Activated CD8-positive, alpha-beta T cell treated with anti-CD3 and anti-CD28 coated beads, Interleukin-2, amount 10 ng/mL, durations not matched to agents 7 days and 5 days (primary cell): ENCODE data around the gene ATP6V1E1. TPM values are rescaled to one million over a fixed set of nuclear protein-coding genes. Genes with fewer than 3 reads are reported as not detected.
"Not testable (repeated sequence)": the region's sequence is repeated elsewhere in the genome, so short reads cannot be mapped to it uniquely, and the experiment has no call there.

Experiments
- ATAC-seq: fragments of 150-1000 bp; cut with Tn5 transposase; one replicate; pipeline ENCODE4 v1.10.0; 2021; ENCODE audit warnings: moderate library complexity
- CTCF ChIA-PET: fragments of 350-600 bp; sonication (Branson Sonifier 250); formaldehyde crosslinking; loops from one replicate; lab custom pipeline; 2021; ENCODE audit warnings: antibody characterized with exemption; lab: Charles Lee
- POLR2A ChIA-PET: fragments of 350-600 bp; sonication (Branson Sonifier 250); formaldehyde crosslinking; loops from one replicate; lab custom pipeline; 2021; ENCODE audit warnings: antibody characterized with exemption; lab: Charles Lee
- DNase-seq: peaks from one replicate; pipeline ENCODE4 v3.0.0-alpha.2; 2020
- H3K27ac Mint-ChIP-seq: one replicate; pipeline ENCODE4 v1.8.0; 2021; ENCODE audit warnings: mild to moderate bottlenecking, mixed read lengths
- H3K27me3 Mint-ChIP-seq: one replicate; pipeline ENCODE4 v1.8.0; 2021; ENCODE audit warnings: low read depth, mixed read lengths
- H3K36me3 Mint-ChIP-seq: one replicate; pipeline ENCODE4 v1.8.0; 2021; ENCODE audit warnings: low read depth, mixed read lengths
- H3K4me1 Mint-ChIP-seq: one replicate; pipeline ENCODE4 v1.8.0; 2021; ENCODE audit warnings: low read depth, mixed read lengths
- H3K4me3 Mint-ChIP-seq: one replicate; pipeline ENCODE4 v1.8.0; 2021; ENCODE audit warnings: mild to moderate bottlenecking, mixed read lengths
- H3K9me3 Mint-ChIP-seq: one replicate; pipeline ENCODE4 v1.8.0; 2022; ENCODE audit warnings: mixed read lengths; ENCODE audit not compliant: insufficient read depth
- total RNA-seq, 2 experiments: library from RNA; stranded (reverse); gene quantifications; one replicate each; pipeline ENCODE4 v1.2.3, GENCODE V29; 2021

Gene ATP6V1E1
- 10 to 100 TPM; 86.2 to 88.8 TPM for total RNA-seq

DNA sequence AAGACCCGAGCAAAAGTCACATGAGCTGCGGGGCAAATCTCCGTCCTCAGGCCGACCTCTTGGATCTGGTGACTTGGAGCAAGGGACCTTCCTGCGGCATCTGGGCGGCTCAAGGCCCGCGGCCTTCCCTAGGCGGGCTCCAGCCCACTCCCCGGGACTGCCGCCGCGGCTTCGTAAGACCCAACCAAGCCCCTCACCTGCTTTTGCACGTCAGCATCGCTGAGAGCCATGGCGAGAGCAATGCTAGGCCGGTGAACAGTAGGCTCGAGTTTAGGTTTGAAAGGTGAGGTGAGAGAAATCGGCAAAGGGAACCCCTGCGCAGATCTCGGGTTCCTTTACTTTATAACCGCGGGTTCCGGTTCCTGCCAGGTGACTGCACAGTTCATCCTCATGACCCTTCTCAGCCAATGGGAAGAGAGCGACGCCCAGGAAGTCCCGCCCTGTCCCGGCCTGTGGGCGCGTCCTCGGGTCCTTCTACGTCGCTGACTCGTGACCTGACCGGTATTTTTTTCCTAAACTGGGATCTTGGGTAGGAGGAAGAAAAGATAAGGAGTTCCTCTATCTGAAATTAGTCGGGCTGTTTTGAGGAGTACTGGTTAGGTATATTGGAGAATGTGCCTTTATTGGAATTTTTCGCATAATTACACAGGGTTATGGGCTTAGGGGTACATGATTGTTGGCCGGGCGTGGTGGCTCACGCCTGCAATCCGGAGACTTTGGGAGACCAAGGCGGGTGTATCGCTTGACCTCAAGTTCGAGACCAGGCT is at the start of gene ATP6V1E1:
Gene ATP6V1E1, minus strand, starts transcription at position 344 of the 767 bp plus-strand sequence. Its CDS starts 114 bp downstream, at position 230.
- peak within 1 kb of the TSS; percentile 99 for H3K4me3 Mint-ChIP-seq
- DNase-seq (peak; percentile 97), ATAC-seq (peak; percentile 100)
- H3K4me1 Mint-ChIP-seq, result peaks cover 32% of the 10 kb centered on the region
- H3K27ac Mint-ChIP-seq, result peak within 1 kb of the TSS; percentile 97
- ChIA-PET POLR2A (interaction anchor here (1.7 kb wide), 1 partner anchor 10 kb away, joined by 6 read pairs; the partner anchor contains the start of gene BCL2L13), CTCF (no interaction called here)
- peaks cover 13% of the 10 kb centered on the region for H3K36me3 Mint-ChIP-seq
- no peaks in the 10 kb centered on the region for H3K9me3 Mint-ChIP-seq
- no peaks in the 10 kb centered on the region for H3K27me3 Mint-ChIP-seq

DNA sequence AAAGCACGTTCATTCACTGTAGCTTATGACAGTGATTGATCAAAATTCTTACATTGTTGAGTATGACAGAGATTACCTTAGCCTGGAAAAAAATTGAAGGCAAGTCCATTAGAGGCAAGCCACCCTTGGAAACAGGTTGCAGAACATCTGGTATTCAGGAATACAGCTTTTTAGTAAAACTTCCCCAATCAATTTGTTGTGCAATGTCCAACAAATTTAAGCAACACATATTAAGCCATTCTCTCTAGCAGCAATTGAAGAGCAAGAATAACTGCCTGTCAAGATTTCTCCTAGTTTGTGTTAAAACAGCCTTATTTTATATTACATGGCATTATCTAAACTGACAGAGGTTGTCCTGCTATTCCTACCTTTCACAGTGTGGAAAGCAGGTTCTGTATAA is 47.0 kb upstream of the ATP6V1E1 start:
- no peaks in the 10 kb centered on the region for H3K27me3 Mint-ChIP-seq
- CTCF ChIA-PET, result interaction anchor here (1.0 kb wide), 1 partner anchor 28 kb away, joined by 3 read pairs; no protein-coding TSS in a partner anchor
- peaks cover 7% of the 10 kb centered on the region for H3K36me3 Mint-ChIP-seq
- no peaks in the 10 kb centered on the region for H3K4me1 Mint-ChIP-seq
- no peak overlapping the region for H3K27ac Mint-ChIP-seq
- no peaks in the 10 kb centered on the region for H3K9me3 Mint-ChIP-seq
- no peak overlapping the region for H3K4me3 Mint-ChIP-seq
- POLR2A ChIA-PET, result interaction anchor here (0.6 kb wide), 1 partner anchor 23 kb away, joined by 5 read pairs; no protein-coding TSS in a partner anchor
- ATAC-seq (no peak), DNase-seq (no peak)

DNA sequence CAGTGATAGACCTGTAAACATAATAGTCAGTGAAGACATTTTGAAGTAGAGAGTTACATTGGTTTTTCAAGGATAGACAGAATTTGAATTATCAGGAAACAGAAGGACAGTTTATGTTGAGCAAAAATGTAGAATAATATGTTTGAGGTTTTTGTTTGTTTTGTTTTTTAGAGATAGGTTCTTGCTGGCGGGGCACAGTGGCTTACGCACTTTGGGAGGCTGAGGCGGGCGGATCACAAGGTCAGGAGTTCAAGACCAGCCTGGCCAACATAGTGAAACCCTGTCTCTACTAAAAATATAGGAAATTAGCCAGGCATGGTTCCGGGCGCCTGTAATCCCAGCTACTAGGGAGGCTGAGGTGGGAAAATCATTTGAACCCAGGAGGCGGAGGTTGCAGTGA is 45.6 kb upstream of the ATP6V1E1 start:
- ChIA-PET POLR2A (no interaction called here), CTCF (interaction anchor here (0.9 kb wide), 1 partner anchor 32 kb away, joined by 3 read pairs; no protein-coding TSS in a partner anchor)
- Mint-ChIP-seq H3K36me3 (peaks cover 16% of the 10 kb centered on the region), H3K4me1 (no peaks in the 10 kb centered on the region), H3K27me3 (no peaks in the 10 kb centered on the region), H3K4me3 (no peak overlapping the region), H3K9me3 (no peaks in the 10 kb centered on the region), H3K27ac (no peak overlapping the region)
- ATAC-seq (no peak), DNase-seq (no peak)

DNA sequence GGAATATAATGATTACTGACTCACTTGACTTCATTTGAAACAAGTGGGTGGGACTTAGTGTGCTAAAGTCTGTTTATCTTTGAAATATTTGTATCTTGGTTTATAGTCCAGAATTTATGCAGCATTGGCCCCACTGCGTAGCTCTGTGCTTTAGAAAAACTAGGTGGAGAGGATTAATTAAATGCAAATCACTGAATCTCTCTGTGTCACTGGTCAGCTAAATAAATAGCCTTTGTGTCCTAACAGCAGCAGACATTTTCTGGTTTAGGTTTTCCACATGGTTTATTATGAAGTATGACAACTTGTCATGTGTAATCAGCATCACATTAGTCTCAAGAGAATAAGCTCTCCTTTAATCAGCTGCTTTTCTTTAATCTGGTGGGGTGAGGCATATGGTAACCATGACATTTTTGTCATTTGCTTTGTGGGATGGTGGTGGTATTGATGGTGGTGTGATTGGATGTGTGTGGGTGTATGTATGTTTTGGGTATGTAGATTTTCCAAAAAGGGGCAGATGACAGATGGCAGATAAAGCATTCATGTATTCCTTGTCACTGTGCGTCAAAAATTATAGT is 44.0 kb upstream of the ATP6V1E1 start:
- H3K9me3 Mint-ChIP-seq, result no peaks in the 10 kb centered on the region
- ChIA-PET POLR2A (no interaction called here), CTCF (interaction anchor here (1.0 to 1.8 kb wide), 2 partner anchors 10 to 12 kb away, joined by 4 read pairs; no protein-coding TSS in a partner anchor)
- DNase-seq, result no peak
- no peaks in the 10 kb centered on the region for H3K27me3 Mint-ChIP-seq
- H3K4me3 Mint-ChIP-seq, result no peak overlapping the region
- no peak for ATAC-seq
- no peaks in the 10 kb centered on the region for H3K4me1 Mint-ChIP-seq
- H3K27ac Mint-ChIP-seq, result no peak overlapping the region
- H3K36me3 Mint-ChIP-seq, result peaks cover 17% of the 10 kb centered on the region

DNA sequence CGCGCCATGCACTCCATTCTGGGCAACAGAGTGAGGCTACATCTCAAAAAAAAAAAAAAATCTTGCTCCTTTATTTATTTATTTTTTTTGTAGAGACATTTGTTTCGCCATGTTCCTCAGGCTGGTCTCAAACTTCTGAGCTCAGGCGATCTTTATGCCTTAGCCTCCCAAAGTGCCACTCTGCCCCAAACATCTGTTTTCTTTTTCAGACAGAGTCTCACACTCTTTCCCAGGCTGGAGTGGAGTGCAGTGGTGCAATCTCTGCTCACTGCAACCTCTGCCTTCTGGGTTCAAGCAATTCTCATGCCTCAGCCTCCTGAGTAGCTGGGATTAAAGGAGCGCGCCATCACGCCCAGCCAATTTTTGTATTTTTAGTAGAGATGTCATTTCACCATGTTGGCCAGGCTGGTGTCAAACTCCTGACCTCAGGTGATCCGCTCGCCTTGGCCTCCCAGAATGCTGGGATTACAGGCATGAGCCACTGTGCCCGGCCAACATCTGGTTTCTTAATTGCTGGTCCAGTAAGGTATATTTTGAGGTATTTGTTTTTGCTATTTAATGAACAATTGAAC is 43.1 kb upstream of the ATP6V1E1 start:
- H3K9me3 Mint-ChIP-seq, H3K27ac Mint-ChIP-seq, ATAC-seq, POLR2A ChIA-PET, H3K4me1 Mint-ChIP-seq, H3K4me3 Mint-ChIP-seq, DNase-seq, H3K27me3 Mint-ChIP-seq: not testable (repeated sequence)
- peaks cover 23% of the 10 kb centered on the region for H3K36me3 Mint-ChIP-seq
- CTCF ChIA-PET, result interaction anchor here (1.0 to 1.8 kb wide), 2 partner anchors 9 to 11 kb away, joined by 4 read pairs; no protein-coding TSS in a partner anchor

DNA sequence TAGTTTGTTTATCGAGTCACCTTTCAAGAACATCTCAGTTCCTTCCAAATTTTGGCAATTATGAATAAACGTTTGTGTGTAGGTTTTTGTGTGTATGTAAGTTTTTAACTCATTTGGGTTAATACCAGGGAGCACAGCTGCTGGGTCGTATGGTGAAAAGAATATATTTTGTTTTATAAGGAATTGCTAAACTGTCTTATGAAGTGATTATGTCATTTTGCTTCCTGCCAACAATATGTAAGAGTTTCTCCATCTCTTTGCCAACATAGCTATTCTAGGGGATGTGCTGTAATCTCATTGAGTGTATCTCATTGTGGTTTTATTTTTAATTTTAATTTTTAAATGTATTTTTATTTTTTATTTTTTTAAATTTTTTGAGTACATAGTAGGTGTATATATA is 37.3 kb upstream of the ATP6V1E1 start:
- H3K4me3 Mint-ChIP-seq, result no peak overlapping the region
- DNase-seq, result no peak
- ATAC-seq, result no peak
- no peak overlapping the region for H3K27ac Mint-ChIP-seq
- no peaks in the 10 kb centered on the region for H3K9me3 Mint-ChIP-seq
- peaks cover 50% of the 10 kb centered on the region for H3K36me3 Mint-ChIP-seq
- POLR2A ChIA-PET, result interaction anchor here (1.0 kb wide), 1 partner anchor 26 kb away, joined by 3 read pairs; no protein-coding TSS in a partner anchor
- no peaks in the 10 kb centered on the region for H3K27me3 Mint-ChIP-seq
- no peaks in the 10 kb centered on the region for H3K4me1 Mint-ChIP-seq
- CTCF ChIA-PET, result no interaction called here

DNA sequence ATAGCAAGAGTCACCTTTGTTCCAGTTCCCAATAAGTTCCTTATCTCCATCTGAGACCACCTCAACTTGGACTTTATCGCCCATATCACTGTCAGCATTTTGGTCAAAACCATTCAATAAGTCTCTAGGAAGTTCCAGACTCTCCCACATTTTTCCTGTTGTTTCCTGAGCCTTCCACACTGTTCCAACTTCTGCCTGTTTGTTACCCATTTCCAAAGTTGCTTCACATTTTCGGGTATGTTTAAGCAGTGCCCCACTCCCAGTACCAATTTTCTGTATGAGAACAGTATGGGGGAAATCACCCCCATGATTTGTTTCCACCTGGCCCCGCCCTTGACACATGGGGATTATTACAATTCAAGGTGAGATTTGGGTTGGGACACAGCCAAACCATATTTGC is 36.7 kb upstream of the ATP6V1E1 start:
- DNase-seq, result no peak
- no peak overlapping the region for H3K27ac Mint-ChIP-seq
- no peak for ATAC-seq
- no peaks in the 10 kb centered on the region for H3K9me3 Mint-ChIP-seq
- ChIA-PET CTCF (no interaction called here), POLR2A (interaction anchor here (1.0 kb wide), 1 partner anchor 26 kb away, joined by 3 read pairs; no protein-coding TSS in a partner anchor)
- H3K4me3 Mint-ChIP-seq, result no peak overlapping the region
- no peaks in the 10 kb centered on the region for H3K4me1 Mint-ChIP-seq
- no peaks in the 10 kb centered on the region for H3K27me3 Mint-ChIP-seq
- peaks cover 48% of the 10 kb centered on the region for H3K36me3 Mint-ChIP-seq

DNA sequence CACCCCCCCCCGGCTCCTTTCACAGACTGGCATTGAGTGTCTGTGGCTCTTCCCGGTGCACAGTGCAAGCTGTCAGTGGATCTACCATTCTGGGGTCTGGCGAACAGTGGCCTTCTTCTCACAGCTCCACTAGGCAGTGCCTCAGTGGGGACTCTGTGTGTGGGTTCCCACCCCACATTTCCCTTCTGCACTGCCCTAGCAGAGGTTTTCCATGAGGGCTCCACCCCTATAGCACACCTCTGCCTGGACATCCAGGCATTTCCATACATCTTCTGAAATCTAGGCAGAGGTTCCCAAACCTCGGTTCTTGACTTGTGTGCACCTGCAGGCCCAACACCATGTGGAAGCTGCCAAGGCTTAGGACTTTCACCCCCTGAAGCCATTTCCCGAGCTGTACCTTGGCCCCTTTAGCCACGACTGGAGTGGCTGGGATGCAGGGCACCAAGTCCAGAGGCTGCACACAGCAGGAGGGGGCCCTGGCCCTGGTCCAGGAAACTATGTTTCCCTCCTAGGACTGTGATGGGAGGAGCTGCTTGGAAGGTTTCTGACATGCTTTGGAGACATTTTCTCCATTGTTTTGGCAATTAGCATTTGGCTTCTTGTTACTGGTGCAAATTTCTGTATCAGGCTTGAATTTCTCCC is 36.0 kb upstream of the ATP6V1E1 start:
- no peak overlapping the region for H3K27ac Mint-ChIP-seq
- no peak overlapping the region for H3K4me3 Mint-ChIP-seq
- H3K4me1 Mint-ChIP-seq, result no peaks in the 10 kb centered on the region
- no peak for DNase-seq
- peaks cover 46% of the 10 kb centered on the region for H3K36me3 Mint-ChIP-seq
- CTCF ChIA-PET, result no interaction called here
- H3K9me3 Mint-ChIP-seq, result no peaks in the 10 kb centered on the region
- ATAC-seq, result no peak
- no peaks in the 10 kb centered on the region for H3K27me3 Mint-ChIP-seq
- POLR2A ChIA-PET, result interaction anchor here (1.0 kb wide), 1 partner anchor 25 kb away, joined by 3 read pairs; no protein-coding TSS in a partner anchor

DNA sequence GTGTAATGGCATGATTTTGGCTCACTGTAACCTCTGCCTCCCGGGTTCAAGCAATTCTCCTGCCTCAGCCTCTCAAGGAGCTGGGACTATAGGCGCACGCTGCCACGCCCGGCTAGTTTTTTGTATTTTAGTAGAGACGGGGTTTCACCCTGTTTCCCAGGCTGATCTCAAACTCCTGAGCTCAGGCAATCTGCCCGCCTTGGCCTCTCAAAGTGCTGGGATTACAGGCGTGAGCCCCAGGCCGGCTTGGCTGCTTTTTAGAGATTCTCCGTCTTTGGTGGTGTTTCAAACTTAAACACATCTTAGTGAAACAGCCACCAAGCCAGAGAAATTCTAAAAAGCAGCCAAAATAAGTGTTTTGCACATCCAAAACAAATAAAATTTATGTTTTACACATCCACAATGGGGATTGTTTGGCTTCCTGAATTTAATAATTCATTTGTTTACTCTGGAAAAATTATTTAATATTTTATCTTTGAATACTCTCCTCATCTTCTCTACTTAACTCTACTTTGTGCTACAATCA is 28.4 kb upstream of the ATP6V1E1 start:
- no peaks in the 10 kb centered on the region for H3K4me1 Mint-ChIP-seq
- no peaks in the 10 kb centered on the region for H3K27me3 Mint-ChIP-seq
- no peak overlapping the region for H3K27ac Mint-ChIP-seq
- DNase-seq, result no peak
- H3K9me3 Mint-ChIP-seq, result no peaks in the 10 kb centered on the region
- peaks cover 23% of the 10 kb centered on the region for H3K36me3 Mint-ChIP-seq
- ChIA-PET CTCF (no interaction called here), POLR2A (no interaction called here)
- ATAC-seq, result no peak
- no peak overlapping the region for H3K4me3 Mint-ChIP-seq

DNA sequence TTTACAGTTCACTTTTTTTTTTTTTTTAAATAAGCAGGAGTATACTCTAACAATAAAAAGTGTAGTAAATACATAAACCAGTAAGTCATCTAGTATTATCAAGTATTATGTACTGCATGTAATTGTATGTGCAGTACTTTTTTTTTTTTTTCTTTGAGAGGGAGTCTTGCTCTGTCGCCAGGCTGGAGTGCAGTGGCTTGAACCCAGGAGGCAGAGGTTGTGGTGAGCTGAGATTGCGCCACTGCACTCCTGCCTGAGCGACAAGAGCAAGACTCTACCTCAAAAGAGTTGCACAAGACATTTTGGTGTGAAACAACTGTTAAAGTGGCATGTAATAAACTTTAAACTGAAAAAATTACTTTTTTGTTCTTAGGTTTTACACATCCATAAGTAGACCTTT is 26.7 kb upstream of the ATP6V1E1 start:
- H3K4me1 Mint-ChIP-seq, result no peaks in the 10 kb centered on the region
- DNase-seq (no peak), ATAC-seq (no peak)
- no peak overlapping the region for H3K27ac Mint-ChIP-seq
- H3K9me3 Mint-ChIP-seq, result no peaks in the 10 kb centered on the region
- H3K36me3 Mint-ChIP-seq, result peaks cover 17% of the 10 kb centered on the region
- no peaks in the 10 kb centered on the region for H3K27me3 Mint-ChIP-seq
- ChIA-PET CTCF (no interaction called here), POLR2A (no interaction called here)
- H3K4me3 Mint-ChIP-seq, result no peak overlapping the region

DNA sequence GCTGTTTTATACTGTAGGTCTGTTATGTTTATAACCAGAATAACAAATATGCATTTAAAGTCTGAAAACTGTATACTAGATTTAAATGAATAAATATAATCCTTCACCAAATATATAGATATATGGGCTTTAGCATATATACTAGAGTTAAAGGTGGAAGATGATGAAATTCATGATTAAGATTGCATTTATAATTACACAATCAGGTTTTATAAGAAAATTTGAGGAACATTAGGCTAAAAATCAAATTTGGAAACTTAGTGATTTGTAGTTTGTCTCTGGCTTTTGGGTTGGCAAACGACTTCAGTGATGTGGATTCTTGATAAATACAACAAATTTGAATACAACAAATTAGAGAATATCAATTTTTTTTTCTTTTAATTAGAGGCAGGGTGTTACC is 20.0 kb upstream of the ATP6V1E1 start:
- no peak overlapping the region for H3K4me3 Mint-ChIP-seq
- POLR2A ChIA-PET, result no interaction called here
- CTCF ChIA-PET, result no interaction called here
- H3K27ac Mint-ChIP-seq, result no peak overlapping the region
- H3K36me3 Mint-ChIP-seq, result peaks cover 6% of the 10 kb centered on the region
- DNase-seq, result no peak
- H3K9me3 Mint-ChIP-seq, result no peaks in the 10 kb centered on the region
- H3K4me1 Mint-ChIP-seq, result no peaks in the 10 kb centered on the region
- no peak for ATAC-seq
- H3K27me3 Mint-ChIP-seq, result no peaks in the 10 kb centered on the region
